Right cardiac atrium (tissue), 5 donors: ENCODE results near the gene MRPS2. TPM values are rescaled to one million over a fixed set of nuclear protein-coding genes. Genes with fewer than 3 reads are reported as not detected.

ENCODE experiments used
- ATAC-seq, 2 donors: fragments of 200-7000 bp; cut with Tn5 transposase; one replicate each; pipeline versions ENCODE4 v1.8.0 to v1.9.1; 2020; ENCODE audit warnings: moderate library complexity in 2 of 2, mild to moderate bottlenecking in 1 of 2
- DNase-seq, 3 donors: peaks; one replicate each; pipeline ENCODE4 v3.0.0-alpha.2; 2020
- H3K27ac ChIP-seq: one replicate; pipeline ENCODE4 v1.5.1; 2013; ENCODE audit warnings: mild to moderate bottlenecking, low read length, control low read depth, moderate library complexity
- H3K27me3 ChIP-seq: one replicate; pipeline ENCODE4 v1.6.1; 2013; ENCODE audit not compliant: control insufficient read depth, insufficient read depth
- H3K4me1 ChIP-seq: one replicate; pipeline ENCODE4 v1.6.1; 2013; ENCODE audit warnings: low read length; ENCODE audit not compliant: control insufficient read depth, insufficient read depth
- H3K4me3 ChIP-seq: one replicate; pipeline ENCODE4 v1.5.1; 2013; ENCODE audit warnings: low read length, control low read depth
- H3K9me3 ChIP-seq: one replicate; pipeline ENCODE4 v1.6.1; 2013; ENCODE audit warnings: low read length; ENCODE audit not compliant: control insufficient read depth
- WGBS: extraction: QIAGEN DNeasy Blood & Tissue Kit; methylation state at CpG from one replicate; pipeline ENCODE4 v1.1.7; 2013; 5-methylcytosine and 5-hydroxymethylcytosine counted together
- intact Hi-C, 4 donors: fragments of 100-400 bp; cut with DNase I; formaldehyde crosslinking; loops; one replicate each; pipeline versions ENCODE4 v1.11.0 to v1.14.0; 2022 to 2023
- polyA plus RNA-seq: library from polyadenylated mRNA; stranded (reverse); fragments of 200-250 nt; gene quantifications from one replicate; pipeline ENCODE4 v1.2.3, GENCODE V29; 2013
- total RNA-seq, 4 donors: library from RNA; stranded (reverse); fragmentation: NEBNext Ultra II Directional; extraction: Animal tissue kit (Norgen Biotek cat#: 25700); gene quantifications; one replicate each; pipeline ENCODE4 v1.2.1, GENCODE V29; 2021
- donor health status: healthy with polysubstance abuse.
- donor health status: DM: no; HTN: yes; CAD: no.
- donor health status: DM: no; HTN: no; CAD: no.
- donor health status: DM: no; HTN: yes; CAD: no; lungs with severe emphysema.
- donor health status: DM: yes; HTN: yes; CAD: no.

MRPS2 gene
- total and polyA plus RNA-seq, 5 donors: 27.1 to 48.9 (median 38.1) TPM

DNA sequence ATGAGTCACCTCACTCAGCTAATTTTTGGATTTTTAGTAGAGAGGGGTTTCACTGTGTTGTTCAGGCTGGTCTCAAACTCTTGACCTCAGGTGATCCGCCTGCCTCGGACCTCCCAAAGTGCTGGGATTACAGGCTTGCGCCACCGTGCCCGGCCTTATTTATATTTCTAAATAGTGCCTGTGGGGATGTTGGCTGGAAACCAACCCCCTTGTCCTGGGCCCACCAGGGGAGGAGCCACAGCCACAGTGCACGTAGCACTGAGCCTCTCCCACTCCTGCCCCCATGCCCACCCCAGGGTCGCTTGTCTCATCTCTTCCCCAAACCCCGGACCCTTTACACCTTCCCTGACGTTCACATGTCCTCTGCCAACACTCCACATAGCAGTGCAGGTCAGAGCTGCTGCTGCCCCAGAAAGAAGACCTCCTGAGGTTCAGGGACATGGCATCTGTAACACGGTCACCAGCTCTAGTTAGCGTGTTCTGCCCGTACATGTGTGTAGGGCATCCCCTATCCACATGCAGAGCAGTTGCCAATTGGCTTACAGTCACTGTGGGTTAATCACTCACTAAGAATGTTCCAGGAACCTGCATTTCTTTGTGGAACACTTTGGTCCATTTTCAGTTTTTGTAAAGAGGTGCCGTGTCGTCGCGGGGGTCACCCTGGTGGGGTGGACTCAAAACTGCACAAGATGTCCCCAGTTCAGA is 10.2 kb upstream of the MRPS2 start:
- H3K4me1 ChIP-seq: no peaks in the 10 kb centered on the region
- no peak for DNase-seq
- H3K27ac ChIP-seq: no peak overlapping the region
- intact Hi-C loops: no loop called here
- no peak overlapping the region for H3K4me3 ChIP-seq
- no peaks in the 10 kb centered on the region for H3K9me3 ChIP-seq
- 89% methylated on average over 16 of the region's 16 CpGs for WGBS
- ATAC-seq: peak in 1 of 2 donors; percentile 22
- H3K27me3 ChIP-seq: no peaks in the 10 kb centered on the region

DNA sequence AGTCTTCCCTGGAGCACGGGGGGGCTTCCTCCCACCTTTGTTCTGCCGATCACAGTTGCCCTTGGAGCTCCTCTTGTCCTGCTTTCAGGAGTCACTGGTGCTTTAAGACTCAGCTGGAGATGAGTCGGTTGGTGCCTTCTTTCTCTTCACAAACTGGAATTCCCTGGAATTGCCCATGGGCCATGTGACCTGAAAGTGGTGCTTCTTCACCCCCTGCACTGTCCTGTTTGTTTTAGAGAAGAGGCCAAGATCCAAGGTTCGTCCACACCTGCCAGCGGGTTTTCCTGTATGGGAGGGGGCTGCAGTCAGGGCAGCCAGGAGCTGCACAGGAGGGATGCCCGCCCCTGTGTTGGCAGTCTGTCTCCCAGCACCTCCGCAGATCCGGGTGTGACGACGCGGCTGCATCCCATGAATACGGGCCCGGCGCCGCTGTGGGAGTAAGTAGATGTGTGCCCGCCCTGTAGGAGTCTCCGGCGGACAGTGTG is 9.5 kb upstream of the MRPS2 start:
- no peak overlapping the region for H3K27ac ChIP-seq
- WGBS: 79% methylated on average over 18 of the region's 18 CpGs
- intact Hi-C loops: no loop called here
- no peaks in the 10 kb centered on the region for H3K4me1 ChIP-seq
- no peaks in the 10 kb centered on the region for H3K27me3 ChIP-seq
- ATAC-seq (no peak), DNase-seq (peak in 1 of 3 donors; percentile 45)
- H3K4me3 ChIP-seq: no peak overlapping the region
- no peaks in the 10 kb centered on the region for H3K9me3 ChIP-seq

DNA sequence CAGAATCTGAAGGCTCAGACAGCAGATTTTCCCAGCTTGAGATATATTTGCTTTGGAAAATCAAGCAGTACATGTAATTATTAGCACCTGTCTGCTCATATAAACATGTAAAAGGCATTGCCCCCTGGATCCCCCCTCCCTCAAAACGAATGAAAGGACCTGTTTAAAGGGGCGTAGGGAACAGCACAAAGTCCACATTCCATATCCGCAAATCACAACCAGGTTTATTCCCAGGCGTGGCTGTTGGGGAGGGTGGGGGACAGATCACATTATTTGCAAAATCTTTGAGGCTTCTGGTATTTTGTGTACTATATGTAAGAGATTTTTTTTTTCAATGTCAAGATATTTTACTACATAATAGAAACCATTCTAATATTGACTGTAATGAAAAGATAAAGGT is 8.7 kb upstream of the MRPS2 start:
- no peak overlapping the region for H3K27ac ChIP-seq
- H3K9me3 ChIP-seq: no peaks in the 10 kb centered on the region
- ATAC-seq (no peak), DNase-seq (no peak)
- H3K4me3 ChIP-seq: no peak overlapping the region
- no peaks in the 10 kb centered on the region for H3K4me1 ChIP-seq
- 79% methylated on average over 4 of the region's 4 CpGs for WGBS
- no peaks in the 10 kb centered on the region for H3K27me3 ChIP-seq
- intact Hi-C loops: no loop called here

DNA sequence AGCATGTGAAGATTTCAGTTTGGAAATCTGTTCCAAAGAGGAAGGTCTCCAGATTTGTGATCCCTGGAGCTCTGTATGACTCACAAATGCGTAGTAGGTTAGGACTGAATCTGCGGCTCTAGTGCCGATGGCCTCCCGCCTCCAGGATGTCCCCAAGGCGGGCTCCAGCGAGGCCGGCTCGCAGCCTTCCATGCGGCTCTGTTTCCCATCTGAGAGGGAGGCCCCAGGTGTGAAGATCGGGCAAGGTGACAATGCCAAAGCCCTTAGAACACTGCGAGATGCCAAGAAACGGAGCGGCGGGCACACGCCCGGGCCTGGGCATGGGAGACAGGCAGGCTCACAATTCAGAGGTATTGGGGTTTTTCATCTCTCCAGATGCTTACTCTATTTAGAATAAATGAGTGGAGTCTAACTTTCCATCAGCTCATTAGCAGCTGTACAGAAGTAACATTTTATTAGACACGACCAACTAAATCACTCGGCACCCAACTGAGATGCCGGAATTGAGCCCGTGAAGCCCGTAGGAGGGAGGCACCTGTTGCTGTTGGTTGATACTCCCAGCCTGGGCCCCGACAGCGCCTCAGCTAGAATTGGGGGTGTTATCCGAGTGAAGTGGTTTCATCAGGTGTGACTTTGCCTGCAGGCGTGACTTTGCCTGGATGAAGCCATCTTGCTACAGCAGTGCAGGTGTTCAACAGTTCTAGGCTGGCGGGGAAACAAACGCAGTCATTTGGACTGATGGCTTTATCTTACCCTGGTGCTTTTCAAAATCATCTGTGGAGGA is 7.4 kb upstream of the MRPS2 start:
- ATAC-seq: no peak
- WGBS: 91% methylated on average over 27 of the region's 27 CpGs
- Histone ChIP-seq H3K27me3 (no peaks in the 10 kb centered on the region), H3K4me1 (no peaks in the 10 kb centered on the region), H3K4me3 (no peak overlapping the region), H3K9me3 (no peaks in the 10 kb centered on the region), H3K27ac (no peak overlapping the region)
- intact Hi-C loops: no loop called here
- peak in 1 of 3 donors; percentile 51 for DNase-seq

DNA sequence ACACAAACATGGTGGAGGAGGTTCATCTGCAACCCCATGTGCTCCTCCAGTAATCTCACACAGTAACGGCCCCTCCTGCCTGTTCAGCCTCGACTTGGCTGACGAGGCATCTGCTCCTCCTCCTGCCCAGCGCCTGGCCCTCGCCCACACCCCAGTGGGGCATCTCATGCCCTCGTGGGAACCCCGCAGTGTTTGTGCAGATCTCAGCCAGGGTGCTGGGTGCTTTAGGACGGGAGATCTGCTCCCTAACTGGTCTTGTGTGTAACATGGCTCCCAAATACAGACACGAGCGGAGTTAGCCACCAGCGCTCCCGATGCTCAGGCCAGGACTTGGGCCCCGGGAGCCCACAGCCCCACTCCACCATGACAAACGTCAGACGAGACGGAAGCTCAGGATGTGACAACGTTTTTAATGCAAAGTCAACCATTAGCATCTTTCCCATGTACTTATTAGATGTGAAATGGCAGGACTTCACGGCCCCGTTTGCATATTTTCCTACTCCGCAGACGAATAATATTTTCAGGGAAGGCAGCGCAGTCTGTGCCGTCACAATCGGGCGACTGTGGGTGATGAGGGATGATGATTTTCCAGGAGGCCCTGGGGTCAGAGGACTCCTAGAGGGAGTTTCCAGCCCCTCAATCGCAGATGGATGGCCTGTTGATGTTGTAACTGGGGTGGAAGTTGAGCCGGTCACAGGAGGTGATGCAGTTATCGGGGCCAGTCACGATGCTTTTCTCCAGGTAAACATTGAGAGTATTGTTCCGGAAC is 5.5 kb upstream of the MRPS2 start:
- Histone ChIP-seq H3K4me1 (no peaks in the 10 kb centered on the region), H3K9me3 (no peaks in the 10 kb centered on the region), H3K27ac (no peak overlapping the region), H3K27me3 (no peaks in the 10 kb centered on the region), H3K4me3 (no peak overlapping the region)
- no peak for ATAC-seq
- 79% methylated on average over 30 of the region's 30 CpGs for WGBS
- peak in 1 of 3 donors; percentile 12 for DNase-seq
- intact Hi-C loops: no loop called here

DNA sequence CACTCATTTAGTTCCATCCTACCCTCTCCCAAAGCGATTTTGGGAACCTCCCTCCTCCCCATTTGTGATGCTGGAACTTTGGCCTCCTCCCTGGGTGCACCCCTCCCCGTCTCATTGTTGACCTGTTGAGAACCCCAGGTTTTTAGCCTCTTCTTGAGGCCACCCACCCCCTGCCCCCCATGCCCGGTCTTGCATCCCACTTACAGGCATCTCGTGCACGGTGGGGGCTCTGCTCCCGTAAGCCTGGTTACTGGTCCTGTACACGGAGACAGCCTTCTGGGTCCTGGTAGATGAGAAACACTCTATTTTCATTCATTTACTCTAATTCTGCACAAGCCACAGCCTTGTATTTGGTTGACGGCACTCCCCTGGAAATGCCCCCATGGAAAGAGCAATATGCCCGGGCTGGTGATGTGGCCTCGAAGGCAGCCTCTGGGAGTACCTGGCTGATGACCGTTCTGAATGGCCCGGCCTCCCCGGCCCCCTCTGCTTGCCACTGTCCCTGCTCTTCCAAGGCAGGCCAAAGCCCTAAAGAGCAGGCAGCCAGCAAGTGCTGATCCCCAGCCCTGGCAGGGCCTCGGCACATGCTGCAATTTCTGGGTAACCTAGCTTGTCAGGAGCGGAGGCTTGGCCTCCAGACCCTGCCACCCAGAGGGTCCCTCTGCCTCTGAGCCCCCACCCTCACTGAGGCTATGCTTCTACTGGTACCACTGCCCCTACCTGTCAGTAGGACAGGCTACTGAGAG is 1.9 kb upstream of the MRPS2 start:
- DNase-seq (peak in 2 of 3 donors; percentile 28 to 50), ATAC-seq (no peak)
- Histone ChIP-seq H3K27me3 (no peaks in the 10 kb centered on the region), H3K4me3 (no peak overlapping the region), H3K9me3 (no peaks in the 10 kb centered on the region), H3K4me1 (no peaks in the 10 kb centered on the region), H3K27ac (no peak overlapping the region)
- WGBS: 84% methylated on average over 15 of the region's 15 CpGs
- intact Hi-C loops: no loop called here

DNA sequence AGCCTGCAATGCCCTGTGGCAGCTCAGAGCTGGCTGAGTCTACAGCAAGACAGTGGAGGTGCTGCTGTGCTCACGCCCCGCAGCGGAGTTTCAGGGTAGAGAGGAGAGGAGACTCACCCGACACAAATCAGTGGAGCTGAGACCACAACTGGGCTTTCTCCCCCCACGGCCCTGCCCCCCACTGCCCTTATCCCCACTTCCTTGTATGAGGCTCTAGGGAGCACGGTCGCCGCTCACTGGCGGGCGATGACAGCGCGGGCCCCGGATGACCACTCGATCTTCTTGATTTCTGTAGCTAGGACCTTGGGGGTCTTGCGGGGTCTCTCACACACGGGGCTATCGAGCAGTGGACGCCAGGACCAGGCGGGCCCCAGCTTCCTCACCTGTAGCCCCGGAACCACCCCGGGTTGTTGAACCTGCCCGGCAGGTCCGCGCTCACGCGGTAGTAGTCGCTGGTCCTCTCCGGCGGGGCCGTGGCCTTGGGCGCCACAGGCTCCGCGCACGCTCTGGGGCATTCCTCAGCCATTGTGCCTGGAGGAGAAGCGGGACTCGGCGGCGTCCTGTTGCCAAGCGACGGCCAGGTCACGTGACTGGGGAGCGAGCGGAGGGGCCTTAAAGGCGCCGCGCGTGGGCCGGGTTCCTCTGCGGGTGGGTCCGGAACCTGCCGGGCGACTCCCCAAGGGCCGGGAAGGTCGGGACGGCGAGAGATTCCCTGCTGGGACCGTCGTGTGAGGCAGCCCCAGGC is 984 bp upstream of the MRPS2 start:
- intact Hi-C loops: no loop called here
- under 1% methylated on average over 58 of the region's 58 CpGs for WGBS
- Histone ChIP-seq H3K27ac (peak overlapping the region; percentile 16), H3K27me3 (no peaks in the 10 kb centered on the region), H3K4me1 (no peaks in the 10 kb centered on the region), H3K4me3 (peak overlapping the region; percentile 71), H3K9me3 (no peaks in the 10 kb centered on the region)
- ATAC-seq (peak; percentile 91 to 93), DNase-seq (peak; percentile 98 to 99 (median 99))

DNA sequence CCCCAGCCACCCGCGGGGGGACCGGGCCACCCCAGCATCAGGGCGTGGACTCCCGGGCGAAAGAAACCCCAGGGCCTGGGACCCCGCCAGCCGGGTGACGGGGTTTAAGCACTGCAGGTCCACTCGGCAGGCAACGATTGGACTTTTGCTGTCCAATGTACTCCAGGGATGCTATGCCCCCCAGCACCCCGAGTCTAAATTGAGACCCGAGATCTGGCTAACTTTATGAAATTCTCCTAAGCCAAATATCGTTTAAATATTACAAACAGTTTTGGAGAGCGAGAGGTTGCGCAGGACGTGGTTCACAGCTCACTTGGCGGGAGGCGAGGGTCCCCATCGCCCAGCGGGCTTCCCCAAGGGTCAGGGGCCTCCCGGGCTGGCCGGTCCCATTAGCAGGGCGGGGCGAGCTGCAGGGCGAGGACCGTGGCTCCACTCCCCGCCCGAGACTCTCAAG is 384 bp upstream of the MRPS2 start:
- ATAC-seq (peak; percentile 18 to 38), DNase-seq (no peak)
- intact Hi-C loops: no loop called here
- WGBS: under 1% methylated on average over 29 of the region's 29 CpGs
- H3K9me3 ChIP-seq: no peaks in the 10 kb centered on the region
- H3K27ac ChIP-seq: peak overlapping the region; percentile 16
- H3K4me1 ChIP-seq: no peaks in the 10 kb centered on the region
- H3K27me3 ChIP-seq: no peaks in the 10 kb centered on the region
- H3K4me3 ChIP-seq: peak overlapping the region; percentile 71

DNA sequence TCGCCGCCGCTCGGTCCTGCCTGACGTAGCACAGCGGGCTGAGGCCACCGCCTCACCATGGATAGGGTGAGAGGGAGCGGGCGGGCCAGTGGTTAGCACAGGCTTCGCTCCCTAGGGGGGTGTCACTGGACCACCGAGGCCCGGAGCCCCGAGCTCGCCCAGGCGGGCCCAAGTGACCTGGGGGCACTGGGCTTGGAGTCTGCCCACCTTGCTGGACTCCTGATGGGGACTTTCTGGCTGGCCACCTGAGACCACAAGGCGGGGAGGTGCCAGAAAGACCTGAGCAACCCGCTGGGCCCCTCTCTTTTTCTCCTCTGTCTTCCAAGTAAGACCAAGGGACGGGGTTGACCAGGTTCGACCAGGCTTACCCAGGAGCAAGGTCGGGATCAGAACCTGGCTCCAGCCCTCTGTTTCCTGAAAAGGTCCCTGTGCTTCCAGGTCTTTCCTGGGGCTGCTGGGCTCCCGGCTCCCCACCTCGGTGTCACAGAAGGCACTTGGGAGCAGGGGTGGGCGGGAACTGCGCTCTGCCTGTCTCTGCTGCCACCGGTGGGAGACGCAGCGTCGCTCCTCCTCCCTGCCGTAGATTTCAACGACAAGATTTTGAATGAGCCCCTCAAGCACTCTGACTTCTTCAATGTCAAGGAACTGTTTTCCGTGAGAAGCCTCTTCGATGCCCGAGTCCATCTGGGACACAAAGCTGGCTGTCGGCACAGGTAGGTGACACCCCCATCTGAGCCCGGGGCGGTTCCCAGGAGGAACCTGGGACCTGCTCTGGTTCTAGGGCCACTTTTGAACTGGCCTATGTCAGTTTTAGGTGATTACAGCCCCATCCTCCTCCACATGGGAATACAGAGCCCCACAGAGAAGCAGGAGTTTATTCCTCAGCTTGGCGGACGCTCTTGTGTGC is 1.0 kb downstream of the MRPS2 start:
- Histone ChIP-seq H3K9me3 (no peaks in the 10 kb centered on the region), H3K4me3 (peak overlapping the region; percentile 71), H3K27me3 (no peaks in the 10 kb centered on the region), H3K27ac (no peak overlapping the region), H3K4me1 (no peaks in the 10 kb centered on the region)
- intact Hi-C loops: no loop called here
- peak in 1 of 3 donors; percentile 54 for DNase-seq
- 44% methylated on average over 38 of the region's 38 CpGs for WGBS
- ATAC-seq: peak; percentile 61 to 68
